GM04503 (cell line): ENCODE data around the gene CD69.

Source experiments
- DNase-seq: peaks from one replicate; pipeline ENCODE4 v3.0.0-alpha.2; 2012; ENCODE audit warnings: low read depth

CD69 gene

GRCh38 chr12:9760699-9761418 lies at the start of gene CD69:
TSS of gene CD69 (minus strand) at chr12:9760901. CDS start at chr12:9760820, 81 bp downstream.
- DNase-seq: no peak

GRCh38 chr12:9809866-9810265 lies 49.2 kb upstream of the CD69 start:
- no peak for DNase-seq

- no peak for DNase-seq
Measured at GRCh38 chr12:9809338-9809737, 48.6 kb upstream of the CD69 start.

- DNase-seq: no peak
Measured at GRCh38 chr12:9808504-9808903, 47.8 kb upstream of the CD69 start.

GRCh38 chr12:9806714-9807113 lies 46.0 kb upstream of the CD69 start:
- no peak for DNase-seq

GRCh38 chr12:9805883-9806282 lies 45.2 kb upstream of the CD69 start:
- no peak for DNase-seq

- DNase-seq: no peak
Measured at GRCh38 chr12:9799961-9800360, 39.3 kb upstream of the CD69 start.

GRCh38 chr12:9797722-9798619 lies 37.3 kb upstream of the CD69 start:
- no peak for DNase-seq

GRCh38 chr12:9796971-9797370 lies 36.3 kb upstream of the CD69 start:
- DNase-seq: no peak

- no peak for DNase-seq
Measured at GRCh38 chr12:9796346-9796745, 35.6 kb upstream of the CD69 start.

GRCh38 chr12:9795945-9796344 lies 35.2 kb upstream of the CD69 start:
- no peak for DNase-seq

- DNase-seq: no peak
Measured at GRCh38 chr12:9794484-9795093, 33.9 kb upstream of the CD69 start.

GRCh38 chr12:9793779-9794395 lies 33.2 kb upstream of the CD69 start:
- no peak for DNase-seq

GRCh38 chr12:9792961-9793617 lies 32.4 kb upstream of the CD69 start:
- peak; percentile 54 for DNase-seq

- DNase-seq: no peak
Measured at GRCh38 chr12:9792185-9792900, 31.6 kb upstream of the CD69 start.

GRCh38 chr12:9786726-9787717 lies 26.3 kb upstream of the CD69 start:
- DNase-seq: no peak

GRCh38 chr12:9784816-9785215 lies 24.1 kb upstream of the CD69 start:
- no peak for DNase-seq

- no peak for DNase-seq
Measured at GRCh38 chr12:9784326-9784725, 23.6 kb upstream of the CD69 start.

GRCh38 chr12:9782547-9783382 lies 22.1 kb upstream of the CD69 start:
- no peak for DNase-seq
